ENCODE results near the gene BCKDK. TPM values are rescaled to one million over a fixed set of nuclear protein-coding genes. Genes with fewer than 3 reads are reported as not detected.
A peak's percentile ranks its signal among the peaks of the same experiment; 100 is the strongest.

Gene BCKDK
- total and polyA plus RNA-seq, 2 of the 13 experiments (the other 11 are each of a cell fraction or from before 2014, with no cell fraction given), result 24.9 to 42.6 TPM

GRCh38 chr16:31117384-31118222 is 9.4 kb downstream of the BCKDK start, which contains the start of gene KAT8 (continued):
- 0 out of 2 replicates have a peak, but pooled peaks have one; percentile 26 for TF ChIP-seq DMTF1 (CRISPR knock-in tag; IDR thresholded peaks at IDR 0.05)
- no peak for TF ChIP-seq KDM6A (CRISPR knock-in tag; IDR thresholded peaks at IDR 0.05; ENCODE audit: low read depth)
- TF ChIP-seq ZNF496 (CRISPR knock-in tag; IDR thresholded peaks at IDR 0.05; ENCODE audit: insufficient replicate concordance), result no peak
- TF ChIP-seq POLR2A (IDR thresholded peaks at IDR 0.05; ENCODE audit: insufficient read depth in 1 of 2, low read depth in 2 of 2, low read length in 2 of 2), result peak; percentile 80 to 94
- TF ChIP-seq ZNF460 (CRISPR knock-in tag; IDR thresholded peaks at IDR 0.05; ENCODE audit: borderline replicate concordance), result peak; percentile 22; the same call in 1 of the 2 replicates
- no peak for TF ChIP-seq GTF3A (CRISPR knock-in tag; conservative IDR thresholded peaks at IDR 0.05)
- TF ChIP-seq GABPB1 (CRISPR knock-in tag; IDR thresholded peaks at IDR 0.05), result peak; percentile 97
- peak; percentile 81 for TF ChIP-seq ZBTB20 (CRISPR knock-in tag; IDR thresholded peaks at IDR 0.05; ENCODE audit: borderline replicate concordance, low read depth)
- peak; percentile 62 for TF ChIP-seq PAXIP1 (CRISPR knock-in tag; conservative IDR thresholded peaks at IDR 0.05)
- TF ChIP-seq, protein P1, sequence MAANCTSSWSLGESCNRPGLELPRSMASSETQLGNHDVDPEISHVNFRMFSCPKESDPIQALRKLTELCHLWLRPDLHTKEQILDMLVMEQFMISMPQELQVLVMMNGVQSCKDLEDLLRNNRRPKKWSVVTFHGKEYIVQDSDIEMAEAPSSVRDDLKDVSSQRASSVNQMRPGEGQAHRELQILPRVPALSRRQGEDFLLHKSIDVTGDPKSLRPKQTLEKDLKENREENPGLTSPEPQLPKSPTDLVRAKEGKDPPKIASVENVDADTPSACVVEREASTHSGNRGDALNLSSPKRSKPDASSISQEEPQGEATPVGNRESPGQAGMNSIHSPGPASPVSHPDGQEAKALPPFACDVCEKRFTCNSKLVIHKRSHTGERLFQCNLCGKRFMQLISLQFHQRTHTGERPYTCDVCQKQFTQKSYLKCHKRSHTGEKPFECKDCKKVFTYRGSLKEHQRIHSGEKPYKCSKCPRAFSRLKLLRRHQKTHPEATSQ (CRISPR knock-in tag; IDR thresholded peaks at IDR 0.05; ENCODE audit: borderline replicate concordance), result peak; percentile 50; the same call in 1 of the 2 replicates
- TF ChIP-seq ZNF724P (CRISPR knock-in tag; IDR thresholded peaks at IDR 0.05; ENCODE audit: borderline replicate concordance), result no peak
- TF ChIP-seq DZIP1 (CRISPR knock-in tag; IDR thresholded peaks at IDR 0.05), result peak; percentile 33; the same call in 1 of the 2 replicates
- no peak for TF ChIP-seq KDM1A (CRISPR knock-in tag; IDR thresholded peaks at IDR 0.05)
- TF ChIP-seq ZNF232 (CRISPR knock-in tag; IDR thresholded peaks at IDR 0.05; ENCODE audit: borderline replicate concordance), result peak; percentile 44; the same call in 1 of the 2 replicates
- TF ChIP-seq KDM5A (IDR thresholded peaks at IDR 0.05; ENCODE audit: borderline replicate concordance, low read length), result peak; percentile 96
- peak; percentile 5; the same call in 1 of the 2 replicates for TF ChIP-seq FOXC1 (CRISPR knock-in tag; IDR thresholded peaks at IDR 0.05; ENCODE audit: borderline replicate concordance)
- TF ChIP-seq ZNF746 (CRISPR knock-in tag; IDR thresholded peaks at IDR 0.05), result peak; percentile 39; the same call in 1 of the 2 replicates
